HCT116 (cell line): ENCODE data around the gene RGS10. TPM values are rescaled to one million over a fixed set of nuclear protein-coding genes. Genes with fewer than 3 reads are reported as not detected.

Experiments used
- ATAC-seq: fragments of 200-7000 bp; cut with Tn5 transposase; 2 replicates; pipeline ENCODE4 v1.9.1; 2020; ENCODE audit warnings: mild to moderate bottlenecking, moderate library complexity
- BruUV-seq: library from RNA; stranded (reverse); fragments of 400-500 nt; replicated peaks from 2 replicates; lab custom pipeline; 2021; lab: Mats Ljungman, UMichigan
- CTCF ChIA-PET: fragments of 300-600 bp; sonication (Branson Sonifier 250); formaldehyde crosslinking; loops from one replicate; lab custom pipeline; 2021; ENCODE audit warnings: antibody characterized with exemption; lab: Charles Lee
- POLR2A ChIA-PET: fragments of 300-600, 350-600 bp; sonication (Branson Sonifier 250); formaldehyde crosslinking; loops from one replicate; lab custom pipeline; 2021; ENCODE audit warnings: antibody characterized with exemption; lab: Charles Lee
- RAD21 ChIA-PET, 2 experiments: fragments of 300-600 bp; sonication (Branson Sonifier 250); formaldehyde crosslinking; loops; one replicate each; lab custom pipeline; 2023; ENCODE audit warnings: low total read pairs in 2 of 2; ENCODE audit not compliant: uncharacterized antibody in 2 of 2, unreplicated experiment in 2 of 2, low non-redundant PET in 1 of 2; lab: Charles Lee
- DNase-seq: peaks from one replicate; pipeline ENCODE4 v3.0.0-alpha.2; 2010; ENCODE audit warnings: low read depth, low spot score
- H2AFZ ChIP-seq: fragments of 200-600 bp; shearing (Covaris generic), sonication (generic); 2 replicates; pipeline ENCODE4 v1.6.1; 2017; ENCODE audit warnings: low read depth, mixed run types, mixed read lengths, antibody characterized with exemption, low read length; ENCODE audit not compliant: poor library complexity, severe bottlenecking
- H3K27ac ChIP-seq: 2 replicates; pipeline ENCODE4 v1.5.1; 2012; ENCODE audit warnings: low read depth, low read length
- H3K27me3 ChIP-seq: fragments of 200-600 bp; sonication (generic); 2 replicates; pipeline ENCODE4 v1.6.1; 2016; ENCODE audit warnings: mixed run types, low read length, mixed read lengths; ENCODE audit not compliant: insufficient read depth
- H3K36me3 ChIP-seq, 2 experiments: fragments of 200-500 bp in 1 of 2; fragments of 200-600 bp in 1 of 2; sonication (Bioruptor generic) in 1 of 2; sonication (generic) in 1 of 2; 2 replicates each; pipeline versions ENCODE4 v1.5.1 to v1.6.1; 2014 to 2016; ENCODE audit warnings: low read length in 2 of 2, inconsistent platforms in 1 of 2, mixed read lengths in 1 of 2, mixed run types in 1 of 2; ENCODE audit not compliant: insufficient read depth in 2 of 2, control insufficient read depth in 1 of 2
- H3K4me1 ChIP-seq, 2 experiments: fragments of 200-600 bp in 1 of 2; sonication (generic) in 1 of 2; 2 replicates each; pipeline versions ENCODE4 v1.5.1 to v1.6.1; 2012 to 2017; ENCODE audit warnings: low read length in 2 of 2, inconsistent platforms in 1 of 2, mild to moderate bottlenecking in 1 of 2, mixed read lengths in 1 of 2, mixed run types in 1 of 2, moderate library complexity in 1 of 2; ENCODE audit not compliant: insufficient read depth in 2 of 2, control insufficient read depth in 1 of 2
- H3K4me2 ChIP-seq: fragments of 200-600 bp; sonication (generic); 2 replicates; pipeline ENCODE4 v1.6.1; 2017; ENCODE audit warnings: mixed run types, low read length, mixed read lengths
- H3K4me3 ChIP-seq, 2 experiments: fragments of 200-600 bp in 1 of 2; sonication (generic) in 1 of 2; replicated peaks in 1 of 2; 2 replicates each; pipeline ENCODE4 v1.5.1; 2011 to 2016; ENCODE audit warnings: low read length in 2 of 2, control low read depth in 1 of 2, low read depth in 1 of 2, mild to moderate bottlenecking in 1 of 2, mixed read lengths in 1 of 2, mixed run types in 1 of 2
- H3K79me2 ChIP-seq: fragments of 200-600 bp; sonication (generic); 2 replicates; pipeline ENCODE4 v1.6.1; 2017; ENCODE audit warnings: mild to moderate bottlenecking, mixed run types, low read length, moderate library complexity, mixed read lengths; ENCODE audit not compliant: insufficient read depth
- H3K9ac ChIP-seq: fragments of 200-600 bp; sonication (generic); 2 replicates; pipeline ENCODE4 v1.6.1; 2016; ENCODE audit warnings: low read length, mixed read lengths
- H3K9me2 ChIP-seq: fragments of 200-600 bp; sonication (generic), shearing (Covaris generic); 2 replicates; pipeline ENCODE4 v1.6.1; 2017; ENCODE audit warnings: mixed run types, mild to moderate bottlenecking, moderate library complexity; ENCODE audit not compliant: insufficient read depth
- H3K9me3 ChIP-seq, 2 experiments: fragments of 200-500 bp in 1 of 2; fragments of 200-600 bp in 1 of 2; sonication (Bioruptor generic) in 1 of 2; sonication (generic) in 1 of 2; 2 replicates each; pipeline ENCODE4 v1.6.1; 2014 to 2017; ENCODE audit warnings: low read length in 2 of 2, mixed read lengths in 2 of 2, inconsistent platforms in 1 of 2, low read depth in 1 of 2, mild to moderate bottlenecking in 1 of 2, mixed run types in 1 of 2, moderate library complexity in 1 of 2; ENCODE audit not compliant: control insufficient read depth in 1 of 2, insufficient read depth in 1 of 2
- H4K20me1 ChIP-seq: fragments of 200-600 bp; sonication (generic), shearing (Covaris generic); 2 replicates; pipeline ENCODE4 v1.6.1; 2017; ENCODE audit warnings: mixed run types, mild to moderate bottlenecking, moderate library complexity; ENCODE audit not compliant: insufficient read depth
- CBX3 ChIP-seq: IDR thresholded peaks from 2 replicates; pipeline ENCODE4 v1.6.1; 2012; ENCODE audit warnings: low read depth
- CEBPB ChIP-seq: IDR thresholded peaks from 2 replicates; pipeline ENCODE4 v1.6.1; 2012; ENCODE audit warnings: low read depth
- EGR1 ChIP-seq: IDR thresholded peaks from 2 replicates; pipeline ENCODE4 v1.6.1; 2012; ENCODE audit warnings: low read depth
- EZH2 ChIP-seq: fragments of 200-600 bp; sonication (generic); IDR thresholded peaks from 2 replicates; pipeline ENCODE4 v1.6.1; 2017; ENCODE audit warnings: antibody characterized with exemption, mixed run types
- FOSL1 ChIP-seq: IDR thresholded peaks from 2 replicates; pipeline ENCODE4 v1.6.1; 2012; ENCODE audit warnings: low read depth
- JUND ChIP-seq: IDR thresholded peaks from 2 replicates; pipeline ENCODE4 v1.6.1; 2012
- POLR2A ChIP-seq: IDR thresholded peaks from 2 replicates; pipeline ENCODE4 v1.7.0; 2011; ENCODE audit warnings: borderline replicate concordance; ENCODE audit not compliant: insufficient read depth, insufficient read length; ENCODE audit errors: extremely low read depth
- POLR2AphosphoS5 ChIP-seq: IDR thresholded peaks from 2 replicates; pipeline ENCODE4 v1.6.1; 2011; ENCODE audit warnings: mild to moderate bottlenecking, low read depth, low read length, moderate library complexity
- RAD21 ChIP-seq: IDR thresholded peaks from 2 replicates; pipeline ENCODE4 v1.6.1; 2012; ENCODE audit warnings: low read depth, mild to moderate bottlenecking
- SP1 ChIP-seq: IDR thresholded peaks from 2 replicates; pipeline ENCODE4 v1.6.1; 2012; ENCODE audit warnings: low read depth
- SRF ChIP-seq: IDR thresholded peaks from 2 replicates; pipeline ENCODE4 v1.6.1; 2012; ENCODE audit warnings: low read depth
- YY1 ChIP-seq: IDR thresholded peaks from 2 replicates; pipeline ENCODE4 v1.6.1; 2011; ENCODE audit warnings: low read length, low read depth, moderate library complexity, mild to moderate bottlenecking; ENCODE audit not compliant: insufficient replicate concordance; ENCODE audit errors: extremely low read depth
- ZFX ChIP-seq: fragments of 450-650 bp; IDR thresholded peaks from 2 replicates; pipeline ENCODE4 v1.6.1; 2017
- ZNF274 ChIP-seq: fragments of 200-500 bp; sonication (Bioruptor generic); IDR thresholded peaks from 2 replicates; pipeline ENCODE4 v1.6.1; 2014; ENCODE audit warnings: mild to moderate bottlenecking, low read depth, low read length, inconsistent platforms
- intact Hi-C: fragments of 100-400 bp; cut with micrococcal nuclease; formaldehyde crosslinking; loops from 2 replicates; pipeline ENCODE4 v1.10.0; 2022
- total RNA-seq: library from RNA; stranded (reverse); gene quantifications from one replicate; pipeline ENCODE4 v1.2.1, GENCODE V29; 2021; ENCODE audit not compliant: unreplicated experiment
- TF ChIP-seq, protein P1 (sequence below): IDR thresholded peaks from 2 replicates; pipeline ENCODE4 v1.6.1; 2012
- TF ChIP-seq, protein P2 (sequence below): IDR thresholded peaks from 2 replicates; pipeline ENCODE4 v1.6.1; 2012
- TF ChIP-seq, protein P3 (sequence below): IDR thresholded peaks from 2 replicates; pipeline ENCODE4 v1.6.1; 2012; ENCODE audit warnings: low read depth
- TF ChIP-seq, protein P4 (sequence below): IDR thresholded peaks from 2 replicates; pipeline ENCODE4 v1.6.1; 2011; ENCODE audit warnings: mild to moderate bottlenecking, low read length, moderate library complexity; ENCODE audit not compliant: insufficient replicate concordance; ENCODE audit errors: extremely low read depth

RGS10 gene
- total RNA-seq, 1 experiment from 2014 or later, result 96.7 TPM

DNA sequence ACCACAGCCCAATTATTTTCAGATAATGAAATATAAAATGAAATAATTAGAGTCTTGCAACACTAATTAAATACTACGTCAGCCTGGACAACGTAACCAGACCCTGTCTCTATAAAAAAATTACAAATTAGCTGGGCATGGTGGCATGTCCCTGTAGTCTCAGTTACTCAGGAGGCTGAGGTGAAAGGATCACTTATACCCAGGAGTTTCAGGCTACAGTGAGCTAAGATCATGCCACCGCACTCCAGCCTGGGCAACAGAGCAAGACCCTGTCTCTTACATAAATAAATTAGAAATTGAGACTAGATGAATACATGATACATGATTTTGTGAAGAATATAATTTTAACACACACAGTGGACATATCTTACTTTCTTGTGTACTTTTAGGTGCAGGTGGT lies 35.8 kb upstream of the RGS10 start:
- Histone ChIP-seq H4K20me1 (peaks cover 30% of the 10 kb centered on the region), H3K9ac (no peak overlapping the region), H3K9me2 (no peaks in the 10 kb centered on the region), H3K27ac (no peak overlapping the region), H3K4me1 (no peaks in the 10 kb centered on the region), H3K27me3 (no peaks in the 10 kb centered on the region), H3K36me3 (peaks cover 67 to 80% of the 10 kb centered on the region in 2 experiments), H2AFZ (no peak overlapping the region), H3K4me3 (no peak overlapping the region), H3K9me3 (no peaks in the 10 kb centered on the region), H3K4me2 (no peak overlapping the region), H3K79me2 (peaks cover 50% of the 10 kb centered on the region)
- CTCF ChIA-PET, result no interaction called here
- RAD21 ChIA-PET, result no interaction called here
- BruUV-seq, result no TSS peak
- intact Hi-C loops, result no loop called here
- DNase-seq (no peak), ATAC-seq (no peak)
- TF ChIP-seq, protein P1, sequence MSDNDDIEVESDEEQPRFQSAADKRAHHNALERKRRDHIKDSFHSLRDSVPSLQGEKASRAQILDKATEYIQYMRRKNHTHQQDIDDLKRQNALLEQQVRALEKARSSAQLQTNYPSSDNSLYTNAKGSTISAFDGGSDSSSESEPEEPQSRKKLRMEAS, result no peak
- TF ChIP-seq EGR1 (no peak), POLR2A (no peak), CEBPB (no peak), ZNF274 (no peak), RAD21 (no peak), JUND (no peak), CBX3 (no peak), YY1 (no peak), FOSL1 (no peak), SRF (no peak), ZFX (no peak), SP1 (no peak), POLR2AphosphoS5 (no peak), EZH2 (no peak)
- TF ChIP-seq, protein P2, sequence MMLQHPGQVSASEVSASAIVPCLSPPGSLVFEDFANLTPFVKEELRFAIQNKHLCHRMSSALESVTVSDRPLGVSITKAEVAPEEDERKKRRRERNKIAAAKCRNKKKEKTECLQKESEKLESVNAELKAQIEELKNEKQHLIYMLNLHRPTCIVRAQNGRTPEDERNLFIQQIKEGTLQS, result no peak
- TF ChIP-seq, protein P3, sequence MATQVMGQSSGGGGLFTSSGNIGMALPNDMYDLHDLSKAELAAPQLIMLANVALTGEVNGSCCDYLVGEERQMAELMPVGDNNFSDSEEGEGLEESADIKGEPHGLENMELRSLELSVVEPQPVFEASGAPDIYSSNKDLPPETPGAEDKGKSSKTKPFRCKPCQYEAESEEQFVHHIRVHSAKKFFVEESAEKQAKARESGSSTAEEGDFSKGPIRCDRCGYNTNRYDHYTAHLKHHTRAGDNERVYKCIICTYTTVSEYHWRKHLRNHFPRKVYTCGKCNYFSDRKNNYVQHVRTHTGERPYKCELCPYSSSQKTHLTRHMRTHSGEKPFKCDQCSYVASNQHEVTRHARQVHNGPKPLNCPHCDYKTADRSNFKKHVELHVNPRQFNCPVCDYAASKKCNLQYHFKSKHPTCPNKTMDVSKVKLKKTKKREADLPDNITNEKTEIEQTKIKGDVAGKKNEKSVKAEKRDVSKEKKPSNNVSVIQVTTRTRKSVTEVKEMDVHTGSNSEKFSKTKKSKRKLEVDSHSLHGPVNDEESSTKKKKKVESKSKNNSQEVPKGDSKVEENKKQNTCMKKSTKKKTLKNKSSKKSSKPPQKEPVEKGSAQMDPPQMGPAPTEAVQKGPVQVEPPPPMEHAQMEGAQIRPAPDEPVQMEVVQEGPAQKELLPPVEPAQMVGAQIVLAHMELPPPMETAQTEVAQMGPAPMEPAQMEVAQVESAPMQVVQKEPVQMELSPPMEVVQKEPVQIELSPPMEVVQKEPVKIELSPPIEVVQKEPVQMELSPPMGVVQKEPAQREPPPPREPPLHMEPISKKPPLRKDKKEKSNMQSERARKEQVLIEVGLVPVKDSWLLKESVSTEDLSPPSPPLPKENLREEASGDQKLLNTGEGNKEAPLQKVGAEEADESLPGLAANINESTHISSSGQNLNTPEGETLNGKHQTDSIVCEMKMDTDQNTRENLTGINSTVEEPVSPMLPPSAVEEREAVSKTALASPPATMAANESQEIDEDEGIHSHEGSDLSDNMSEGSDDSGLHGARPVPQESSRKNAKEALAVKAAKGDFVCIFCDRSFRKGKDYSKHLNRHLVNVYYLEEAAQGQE, result no peak
- TF ChIP-seq, protein P4, sequence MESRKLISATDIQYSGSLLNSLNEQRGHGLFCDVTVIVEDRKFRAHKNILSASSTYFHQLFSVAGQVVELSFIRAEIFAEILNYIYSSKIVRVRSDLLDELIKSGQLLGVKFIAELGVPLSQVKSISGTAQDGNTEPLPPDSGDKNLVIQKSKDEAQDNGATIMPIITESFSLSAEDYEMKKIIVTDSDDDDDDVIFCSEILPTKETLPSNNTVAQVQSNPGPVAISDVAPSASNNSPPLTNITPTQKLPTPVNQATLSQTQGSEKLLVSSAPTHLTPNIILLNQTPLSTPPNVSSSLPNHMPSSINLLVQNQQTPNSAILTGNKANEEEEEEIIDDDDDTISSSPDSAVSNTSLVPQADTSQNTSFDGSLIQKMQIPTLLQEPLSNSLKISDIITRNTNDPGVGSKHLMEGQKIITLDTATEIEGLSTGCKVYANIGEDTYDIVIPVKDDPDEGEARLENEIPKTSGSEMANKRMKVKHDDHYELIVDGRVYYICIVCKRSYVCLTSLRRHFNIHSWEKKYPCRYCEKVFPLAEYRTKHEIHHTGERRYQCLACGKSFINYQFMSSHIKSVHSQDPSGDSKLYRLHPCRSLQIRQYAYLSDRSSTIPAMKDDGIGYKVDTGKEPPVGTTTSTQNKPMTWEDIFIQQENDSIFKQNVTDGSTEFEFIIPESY, result no peak
- POLR2A ChIA-PET, result no interaction called here
